ENCODE data around the gene COCH. TPM values are rescaled to one million over a fixed set of nuclear protein-coding genes. Genes with fewer than 3 reads are reported as not detected.

Gene COCH
- total RNA-seq (not detected), polyA plus RNA-seq (1 to 10 TPM in 1 of 2 donors, under 1 TPM in 1; 0.27 to 1.8 TPM)

GRCh38 chr14:30874120-30874998, at the start of gene COCH:
Gene COCH (plus strand): TSS chr14:30874559. CDS start chr14:30874939, 380 bp downstream.
- POLR2A ChIA-PET (ENCODE audit: partially characterized antibody), result interaction anchor here (1.3 kb wide), 1 partner anchor 334 kb away, joined by 4 read pairs; the partner anchor contains the start of gene HECTD1
- no peaks in the 10 kb centered on the region for H3K36me3 Mint-ChIP-seq
- no peaks in the 10 kb centered on the region for H3K9me3 ChIP-seq (ENCODE audit: control insufficient read depth in 1 of 2, low read length in 2 of 2)
- H3K27ac Mint-ChIP-seq, result peak within 1 kb of the TSS in 1 of 7 donors; percentile 29
- H3K4me3 ChIP-seq (ENCODE audit: low read length in 2 of 2), result peak within 1 kb of the TSS in 1 of 2 donors; percentile 43
- peaks cover 29 to 45% of the 10 kb centered on the region in 2 donors for H3K27me3 Mint-ChIP-seq
- CTCF ChIA-PET (ENCODE audit: partially characterized antibody), result interaction anchor here (0.7 kb wide), 1 partner anchor 208 kb away, joined by 3 read pairs; no protein-coding TSS in a partner anchor
- peaks cover 15% of the 10 kb centered on the region for H3K4me1 ChIP-seq (ENCODE audit: insufficient read depth, low read length)
- DNase-seq, result peak in 4 of 5 donors; percentile 5 to 20 (median 18)
- no peak within 1 kb of the TSS for H3K27ac ChIP-seq (ENCODE audit: low read depth, low read length)
- H3K4me3 Mint-ChIP-seq, result peak within 1 kb of the TSS; percentile 59 to 86 (median 72)
- peaks cover 3% of the 10 kb centered on the region for H3K27me3 ChIP-seq (ENCODE audit: insufficient read depth, low read length)
- H3K4me1 Mint-ChIP-seq, result peaks cover 2 to 17% (median 10%) of the 10 kb centered on the region in 4 donors
- H3K36me3 ChIP-seq (ENCODE audit: insufficient read depth, low read length), result no peaks in the 10 kb centered on the region
- intact Hi-C loops (cut with micrococcal nuclease), result no loop called here
- no peaks in the 10 kb centered on the region for H3K9me3 Mint-ChIP-seq

- H3K27me3 ChIP-seq (ENCODE audit: insufficient read depth, low read length), result no peaks in the 10 kb centered on the region
- Mint-ChIP-seq H3K4me1 (no peaks in the 10 kb centered on the region), H3K4me3 (no peak overlapping the region), H3K9me3 (peaks cover 0 to 28% (median 14%) of the 10 kb centered on the region in 8 donors), H3K27ac (no peak overlapping the region), H3K27me3 (peaks cover 7 to 11% of the 10 kb centered on the region in 2 donors), H3K36me3 (peaks cover 0 to 7% of the 10 kb centered on the region in 2 donors)
- H3K27ac ChIP-seq (ENCODE audit: low read depth, low read length), result no peak overlapping the region
- ChIA-PET POLR2A (ENCODE audit: partially characterized antibody) (no interaction called here), CTCF (ENCODE audit: partially characterized antibody) (no interaction called here)
- intact Hi-C loops (cut with micrococcal nuclease), result no loop called here
- no peak overlapping the region for H3K4me3 ChIP-seq (ENCODE audit: low read length in 2 of 2)
- DNase-seq, result no peak
- H3K9me3 ChIP-seq (ENCODE audit: control insufficient read depth in 1 of 2, low read length in 2 of 2), result no peaks in the 10 kb centered on the region
- no peaks in the 10 kb centered on the region for H3K36me3 ChIP-seq (ENCODE audit: insufficient read depth, low read length)
- H3K4me1 ChIP-seq (ENCODE audit: insufficient read depth, low read length), result no peaks in the 10 kb centered on the region
Measured at GRCh38 chr14:30826070-30826469, 48.3 kb upstream of the COCH start.

GRCh38 chr14:30829853-30830252, 44.5 kb upstream of the COCH start:
- no peaks in the 10 kb centered on the region for H3K4me1 ChIP-seq (ENCODE audit: insufficient read depth, low read length)
- H3K27me3 ChIP-seq (ENCODE audit: insufficient read depth, low read length), result no peaks in the 10 kb centered on the region
- Mint-ChIP-seq H3K36me3 (peaks cover 0 to 5% of the 10 kb centered on the region in 2 donors), H3K4me1 (no peaks in the 10 kb centered on the region), H3K27me3 (no peaks in the 10 kb centered on the region), H3K9me3 (peaks cover 0 to 41% (median 21%) of the 10 kb centered on the region in 8 donors), H3K4me3 (no peak overlapping the region), H3K27ac (no peak overlapping the region)
- no peak for DNase-seq
- POLR2A ChIA-PET (ENCODE audit: partially characterized antibody), result no interaction called here
- intact Hi-C loops (cut with micrococcal nuclease), result no loop called here
- H3K4me3 ChIP-seq (ENCODE audit: low read length in 2 of 2), result no peak overlapping the region
- no peaks in the 10 kb centered on the region for H3K36me3 ChIP-seq (ENCODE audit: insufficient read depth, low read length)
- CTCF ChIA-PET (ENCODE audit: partially characterized antibody), result no interaction called here
- no peaks in the 10 kb centered on the region for H3K9me3 ChIP-seq (ENCODE audit: control insufficient read depth in 1 of 2, low read length in 2 of 2)
- H3K27ac ChIP-seq (ENCODE audit: low read depth, low read length), result no peak overlapping the region

- Mint-ChIP-seq H3K4me1 (no peaks in the 10 kb centered on the region), H3K9me3 (peaks cover 0 to 22% (median 12%) of the 10 kb centered on the region in 8 donors), H3K4me3 (no peak overlapping the region), H3K27me3 (no peaks in the 10 kb centered on the region), H3K27ac (no peak overlapping the region), H3K36me3 (peaks cover 0 to 3% of the 10 kb centered on the region in 2 donors)
- intact Hi-C loops (cut with micrococcal nuclease), result no loop called here
- ChIA-PET POLR2A (ENCODE audit: partially characterized antibody) (no interaction called here), CTCF (ENCODE audit: partially characterized antibody) (no interaction called here)
- Histone ChIP-seq H3K4me3 (ENCODE audit: low read length in 2 of 2) (no peak overlapping the region), H3K27me3 (ENCODE audit: insufficient read depth, low read length) (no peaks in the 10 kb centered on the region), H3K36me3 (ENCODE audit: insufficient read depth, low read length) (no peaks in the 10 kb centered on the region), H3K27ac (ENCODE audit: low read depth, low read length) (no peak overlapping the region), H3K9me3 (ENCODE audit: control insufficient read depth in 1 of 2, low read length in 2 of 2) (no peaks in the 10 kb centered on the region), H3K4me1 (ENCODE audit: insufficient read depth, low read length) (no peaks in the 10 kb centered on the region)
- no peak for DNase-seq
Measured at GRCh38 chr14:30834353-30834752, 40.0 kb upstream of the COCH start.

GRCh38 chr14:30838351-30838750, 36.0 kb upstream of the COCH start:
- Histone ChIP-seq H3K27ac (ENCODE audit: low read depth, low read length) (no peak overlapping the region), H3K27me3 (ENCODE audit: insufficient read depth, low read length) (no peaks in the 10 kb centered on the region), H3K4me1 (ENCODE audit: insufficient read depth, low read length) (no peaks in the 10 kb centered on the region), H3K9me3 (ENCODE audit: control insufficient read depth in 1 of 2, low read length in 2 of 2) (no peaks in the 10 kb centered on the region), H3K4me3 (ENCODE audit: low read length in 2 of 2) (no peak overlapping the region), H3K36me3 (ENCODE audit: insufficient read depth, low read length) (no peaks in the 10 kb centered on the region)
- Mint-ChIP-seq H3K27me3 (peaks cover 0 to 7% of the 10 kb centered on the region in 2 donors), H3K4me1 (no peaks in the 10 kb centered on the region), H3K27ac (no peak overlapping the region), H3K4me3 (no peak overlapping the region), H3K36me3 (peaks cover 0 to 3% of the 10 kb centered on the region in 2 donors), H3K9me3 (peaks cover 0 to 19% (median 11%) of the 10 kb centered on the region in 8 donors)
- ChIA-PET POLR2A (ENCODE audit: partially characterized antibody) (no interaction called here), CTCF (ENCODE audit: partially characterized antibody) (no interaction called here)
- no peak for DNase-seq
- intact Hi-C loops (cut with micrococcal nuclease), result no loop called here

- H3K27ac Mint-ChIP-seq, result no peak overlapping the region
- Histone ChIP-seq H3K36me3 (ENCODE audit: insufficient read depth, low read length) (no peaks in the 10 kb centered on the region), H3K4me1 (ENCODE audit: insufficient read depth, low read length) (no peaks in the 10 kb centered on the region), H3K9me3 (ENCODE audit: control insufficient read depth in 1 of 2, low read length in 2 of 2) (no peaks in the 10 kb centered on the region), H3K27me3 (ENCODE audit: insufficient read depth, low read length) (no peaks in the 10 kb centered on the region), H3K4me3 (ENCODE audit: low read length in 2 of 2) (no peak overlapping the region), H3K27ac (ENCODE audit: low read depth, low read length) (no peak overlapping the region)
- no peak overlapping the region for H3K4me3 Mint-ChIP-seq
- intact Hi-C loops (cut with micrococcal nuclease), result no loop called here
- H3K9me3 Mint-ChIP-seq, result peaks cover 0 to 6% (median 0%) of the 10 kb centered on the region in 8 donors
- no peaks in the 10 kb centered on the region for H3K36me3 Mint-ChIP-seq
- POLR2A ChIA-PET (ENCODE audit: partially characterized antibody), result no interaction called here
- no peak for DNase-seq
- no peaks in the 10 kb centered on the region for H3K4me1 Mint-ChIP-seq
- CTCF ChIA-PET (ENCODE audit: partially characterized antibody), result interaction anchor here (0.8 kb wide), 1 partner anchor 9 kb away, joined by 3 read pairs; no protein-coding TSS in a partner anchor
- peaks cover 3 to 9% of the 10 kb centered on the region in 2 donors for H3K27me3 Mint-ChIP-seq
Measured at GRCh38 chr14:30840086-30840779, 34.1 kb upstream of the COCH start.

- Mint-ChIP-seq H3K4me1 (no peaks in the 10 kb centered on the region), H3K36me3 (no peaks in the 10 kb centered on the region), H3K27me3 (peaks cover 8 to 11% of the 10 kb centered on the region in 2 donors), H3K9me3 (peaks cover 0 to 1% (median 0%) of the 10 kb centered on the region in 8 donors), H3K4me3 (no peak overlapping the region), H3K27ac (no peak overlapping the region)
- Histone ChIP-seq H3K36me3 (ENCODE audit: insufficient read depth, low read length) (no peaks in the 10 kb centered on the region), H3K4me3 (ENCODE audit: low read length in 2 of 2) (no peak overlapping the region), H3K9me3 (ENCODE audit: control insufficient read depth in 1 of 2, low read length in 2 of 2) (no peaks in the 10 kb centered on the region), H3K27ac (ENCODE audit: low read depth, low read length) (no peak overlapping the region), H3K4me1 (ENCODE audit: insufficient read depth, low read length) (no peaks in the 10 kb centered on the region), H3K27me3 (ENCODE audit: insufficient read depth, low read length) (no peaks in the 10 kb centered on the region)
- DNase-seq, result no peak
- intact Hi-C loops (cut with micrococcal nuclease), result no loop called here
- POLR2A ChIA-PET (ENCODE audit: partially characterized antibody), result no interaction called here
- CTCF ChIA-PET (ENCODE audit: partially characterized antibody), result no interaction called here
Measured at GRCh38 chr14:30842431-30842830, 31.9 kb upstream of the COCH start.

Data from CD4-positive, alpha-beta memory T cell (primary cell).